A549 treated with DMSO at 1 μM for 4 hours (cell line): Measurements from ENCODE around the gene PSMA2. TPM values are rescaled to one million over a fixed set of nuclear protein-coding genes. Genes with fewer than 3 reads are reported as not detected.

Experiments
- total RNA-seq: library from RNA; stranded (reverse); fragments of 200-300 nt; extraction: Qiagen RNA extraction; gene quantifications from 5 replicates; pipeline ENCODE4 v1.2.3, GENCODE V29; 2022; ENCODE audit warnings: low read depth

PSMA2 gene
- total RNA-seq, result 173 to 226 TPM (median 206 TPM) in 5 replicates

GRCh38 chr7:42931834-42932651 lies at the start of gene PSMA2, which contains the start of gene MRPL32:
Gene PSMA2, minus strand, starts transcription at chr7:42932174. Its CDS starts 16 bp downstream, at chr7:42932158.
Gene MRPL32, plus strand, starts transcription at chr7:42932376. Its CDS starts 11 bp downstream, at chr7:42932387.

GRCh38 chr7:42911454-42912447 lies 20.2 kb downstream of the PSMA2 start, which contains the start of gene C7orf25:
Gene C7orf25, minus strand, starts transcription at chr7:42912070. Its CDS starts 1,170 bp downstream, at chr7:42910900.

Other genes starting within 250 kb of the PSMA2 start
- 1.00 to 4.0 TPM (median 2.7 TPM) in 5 replicates for gene C7orf25, start 20.1 kb downstream of the PSMA2 start, total RNA-seq
- gene MRPL32, start 202 bp upstream of the PSMA2 start, total RNA-seq, result 72.7 to 81.1 TPM (median 75.4 TPM) in 5 replicates
- 11.4 to 14.2 TPM (median 12.2 TPM) in 5 replicates for gene HECW1, start 180.5 kb upstream of the PSMA2 start, total RNA-seq